GM19240 (cell line): ENCODE measurements around the gene XRCC4.
"Not testable (repeated sequence)": the region's sequence is repeated elsewhere in the genome, so short reads cannot be mapped to it uniquely, and the experiment has no call there.

ENCODE experiments used
- DNase-seq: peaks from one replicate; pipeline ENCODE4 v3.0.0; 2011; ENCODE audit warnings: low spot score; ENCODE audit not compliant: insufficient read length

The XRCC4 gene

DNA sequence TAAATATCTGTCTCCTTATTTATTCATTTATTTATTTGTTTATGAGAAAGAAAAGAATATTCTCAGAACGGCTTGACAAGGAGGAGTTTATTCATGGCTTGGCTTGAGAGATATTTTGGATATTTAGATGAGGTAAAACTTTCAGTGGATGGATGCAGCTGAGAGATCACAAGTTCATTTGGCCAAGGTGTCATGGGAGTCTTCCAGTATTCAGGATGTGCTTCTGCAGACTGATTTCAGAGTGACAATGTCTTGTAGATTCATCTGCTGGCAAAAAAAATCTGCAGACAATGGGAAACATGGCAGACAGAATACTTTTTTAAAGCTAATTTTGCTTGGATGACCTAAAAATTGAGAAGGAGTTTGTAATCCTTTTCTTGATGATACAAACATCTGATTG lies 38.5 kb downstream of the XRCC4 start:
- DNase-seq = no peak

DNA sequence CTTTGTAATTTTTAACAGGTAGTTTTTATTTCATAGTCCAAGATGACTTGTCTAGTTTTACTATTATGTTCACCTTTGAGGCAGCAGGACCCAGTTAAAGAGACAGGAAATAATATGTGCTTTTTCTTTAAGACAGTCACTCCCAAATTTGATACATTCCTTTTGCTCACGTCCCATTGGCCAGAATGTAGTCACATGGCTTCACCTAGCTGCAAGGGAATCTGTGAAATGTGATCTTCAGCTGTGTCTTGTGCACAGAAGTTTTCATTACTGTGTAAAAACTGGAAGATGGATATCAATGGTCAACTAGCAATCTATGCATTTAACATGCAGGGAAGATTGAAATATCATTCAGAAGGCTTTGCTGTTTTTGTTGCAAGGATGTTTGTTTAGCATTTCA lies 41.1 kb downstream of the XRCC4 start:
- no peak for DNase-seq

DNA sequence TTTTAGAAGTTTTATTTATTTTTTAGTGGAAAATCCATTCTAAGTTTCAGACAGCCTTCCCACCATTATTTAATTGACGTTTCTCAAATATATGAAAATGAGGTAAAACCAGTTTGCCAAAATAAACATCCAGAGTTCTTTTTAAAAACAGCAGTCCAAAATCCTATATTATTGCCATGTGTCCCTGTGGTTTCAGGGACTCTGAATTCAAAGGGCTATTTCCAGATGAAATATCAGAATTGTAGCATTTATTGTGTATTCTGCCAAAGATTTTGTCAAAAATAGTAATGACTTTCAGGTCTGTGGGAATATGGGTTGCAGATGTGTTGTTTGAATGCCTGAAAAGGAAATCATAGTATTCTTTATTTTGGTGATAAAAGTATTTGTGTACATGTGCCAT lies 41.6 kb downstream of the XRCC4 start:
- DNase-seq = no peak

DNA sequence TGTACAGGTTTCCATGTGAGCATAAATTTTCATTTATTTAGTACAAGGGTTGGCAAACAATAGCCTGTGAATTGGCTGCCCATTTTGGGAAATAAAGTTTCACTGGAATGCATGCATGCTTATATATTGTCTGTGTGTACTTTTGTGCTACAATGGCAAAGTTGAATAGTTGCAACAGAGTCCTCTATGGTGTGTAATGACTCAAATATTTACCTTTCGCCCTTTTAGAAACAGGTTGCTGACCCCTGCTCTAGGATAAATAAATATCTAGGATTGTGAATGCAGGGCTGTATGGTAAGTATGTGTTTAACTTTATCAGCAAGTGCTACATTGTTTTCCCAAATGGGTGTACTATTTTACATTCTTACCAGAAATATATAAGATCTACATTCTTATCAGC lies 47.2 kb downstream of the XRCC4 start:
- no peak for DNase-seq

DNA sequence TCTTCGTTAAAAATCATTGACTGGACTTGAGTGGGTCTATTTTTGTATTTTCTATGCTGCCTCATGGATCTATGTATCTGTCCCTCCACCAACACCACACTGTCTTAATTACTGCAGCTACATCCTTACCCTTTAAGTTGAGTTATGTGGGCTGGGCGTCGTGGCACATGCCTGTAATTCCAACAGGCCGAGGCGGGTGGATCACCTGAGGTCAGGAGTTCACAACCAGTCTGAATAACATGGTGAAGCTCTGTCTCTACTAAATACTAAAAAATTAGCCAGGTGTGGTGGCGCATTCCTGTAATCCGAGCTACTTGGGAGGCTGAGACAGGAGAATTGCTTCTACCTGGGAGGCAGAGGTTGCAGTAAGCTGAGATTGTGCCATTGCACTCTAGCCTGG lies 48.2 kb downstream of the XRCC4 start:
- no peak for DNase-seq

DNA sequence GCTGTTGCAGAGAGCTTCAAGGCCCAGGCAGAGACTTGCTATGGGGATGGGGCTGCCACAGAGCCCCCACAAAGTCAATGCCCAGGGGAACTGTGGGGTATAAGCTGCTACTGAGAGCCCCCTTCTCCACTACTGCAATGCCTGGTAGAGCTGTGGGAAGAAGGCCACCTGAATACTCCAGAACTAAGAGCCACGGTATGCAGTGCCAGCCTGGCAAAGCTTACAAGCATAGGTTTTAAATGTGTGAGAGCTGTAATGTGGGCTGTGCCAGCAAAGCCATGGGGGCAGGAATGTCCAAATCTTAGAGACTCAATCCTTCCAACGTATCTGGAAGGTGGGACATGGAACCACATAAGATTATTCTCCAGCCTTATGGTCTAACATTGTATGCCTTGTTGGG lies 49.2 kb downstream of the XRCC4 start:
- no peak for DNase-seq

DNA sequence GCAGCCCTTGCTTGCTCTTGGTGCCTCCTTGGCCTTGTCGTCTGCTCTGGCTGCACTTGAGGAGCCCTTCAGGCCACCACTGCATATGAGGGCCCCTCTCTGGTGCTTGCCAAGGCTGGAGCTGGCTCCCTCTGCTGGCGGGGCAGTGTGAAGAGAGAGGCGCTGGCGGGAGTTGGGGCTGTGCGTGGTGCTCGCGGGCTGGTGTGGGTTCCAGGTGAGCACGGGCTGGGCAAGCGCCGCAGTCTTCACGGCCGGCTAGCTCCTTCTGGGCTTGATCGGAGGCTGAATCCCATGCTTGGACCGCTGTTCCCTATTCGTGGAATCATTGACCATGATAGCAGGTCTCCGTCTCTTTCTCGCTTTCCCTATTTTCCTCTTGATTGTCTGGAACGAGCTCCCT lies 56.5 kb downstream of the XRCC4 start:
- DNase-seq = no peak

DNA sequence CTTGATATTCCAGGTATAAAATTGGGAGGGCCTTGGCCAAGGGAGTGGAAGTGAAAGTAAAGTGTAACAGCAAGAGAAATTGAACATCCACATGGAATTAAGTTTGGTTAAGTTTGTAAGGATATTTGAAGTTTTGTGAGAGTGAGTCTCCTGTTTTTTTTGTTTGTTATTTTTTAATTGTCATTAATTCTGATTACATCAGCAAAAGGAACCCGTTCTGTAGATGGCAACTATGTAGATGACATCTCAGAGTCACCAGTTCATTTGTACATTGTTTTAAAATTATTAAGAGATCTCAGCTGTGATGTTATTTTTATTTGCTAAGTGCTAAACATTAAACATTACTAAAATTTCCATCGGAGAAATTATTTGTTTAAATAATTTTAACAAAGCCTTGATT lies 65.2 kb downstream of the XRCC4 start:
- no peak for DNase-seq

DNA sequence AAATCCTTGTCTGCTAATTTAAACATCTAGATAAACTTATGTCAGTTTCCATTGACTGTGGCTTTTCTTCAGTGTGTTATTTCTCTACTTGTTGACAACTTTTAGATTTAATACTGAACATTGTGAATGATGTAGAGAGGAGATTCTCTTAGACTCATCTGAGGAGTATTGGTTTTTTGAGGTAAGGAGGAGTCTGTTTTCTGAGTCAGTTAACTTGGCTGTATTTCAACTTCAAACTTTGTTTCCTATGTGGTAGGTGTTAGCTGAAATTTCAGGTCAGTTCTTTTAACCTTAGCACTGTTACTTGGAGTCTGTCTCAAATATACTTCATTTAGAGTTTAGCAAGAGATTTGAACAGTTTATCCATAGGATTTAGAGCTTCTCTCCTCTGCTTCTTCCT lies 67.9 kb downstream of the XRCC4 start:
- DNase-seq = no peak

DNA sequence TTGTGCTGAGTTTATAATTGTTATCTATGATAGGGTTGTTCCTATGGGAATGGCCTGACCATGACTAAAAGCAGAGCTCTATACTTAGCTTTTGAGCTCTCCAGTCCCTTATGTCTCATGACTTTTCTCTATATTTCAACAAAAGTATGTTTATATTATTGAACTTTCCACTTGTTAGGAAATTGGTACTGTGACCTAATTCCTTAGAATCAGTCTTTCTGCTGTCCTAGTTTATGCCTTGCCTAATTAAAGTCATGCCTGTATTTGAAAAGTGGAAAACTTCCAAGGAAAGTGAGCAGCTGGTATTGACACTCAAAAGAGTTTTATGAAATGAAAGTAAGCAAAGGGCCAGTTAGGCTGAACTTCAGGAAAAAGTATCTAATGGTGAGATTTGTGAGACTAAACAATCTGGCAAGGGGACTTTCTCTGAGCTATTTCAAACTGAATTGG lies 68.6 kb downstream of the XRCC4 start:
- no peak for DNase-seq

DNA sequence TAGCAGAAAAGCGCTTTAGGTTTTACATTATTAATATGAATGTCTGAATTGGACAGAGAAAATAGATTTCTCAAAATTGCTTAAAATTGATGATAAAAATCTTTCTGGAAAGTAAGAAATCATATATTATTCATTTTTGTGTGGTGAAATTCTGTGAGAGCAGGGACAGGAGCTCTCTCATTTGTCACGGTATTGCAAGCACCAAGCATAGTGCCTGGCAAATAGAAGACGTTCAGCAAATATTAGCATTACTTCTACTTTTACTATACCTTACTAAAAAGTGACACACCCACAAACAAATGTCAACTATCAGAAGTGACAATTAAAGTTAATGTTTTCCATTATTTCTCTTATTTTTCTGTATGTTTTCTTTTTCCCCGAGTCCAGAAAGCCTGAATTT lies 69.1 kb downstream of the XRCC4 start:
- DNase-seq = no peak

DNA sequence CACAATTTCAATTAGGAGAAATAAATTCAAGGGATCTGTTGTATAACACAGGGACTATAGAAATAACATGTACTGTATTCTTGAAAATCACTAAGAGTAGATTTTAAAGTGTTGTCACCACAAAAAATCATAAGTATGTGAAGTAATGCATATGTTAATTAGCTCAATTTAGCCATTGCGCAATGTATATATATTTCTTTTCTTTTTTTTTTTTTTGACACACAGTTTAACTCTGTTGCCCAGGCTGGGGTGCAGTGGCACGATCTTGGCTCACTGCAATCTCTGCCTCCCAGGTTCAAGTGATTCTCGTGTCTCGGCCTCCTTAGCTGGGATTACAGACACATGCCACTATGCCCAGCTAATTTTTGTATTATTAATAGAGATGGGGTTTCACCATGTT lies 70.2 kb downstream of the XRCC4 start:
- no peak for DNase-seq

DNA sequence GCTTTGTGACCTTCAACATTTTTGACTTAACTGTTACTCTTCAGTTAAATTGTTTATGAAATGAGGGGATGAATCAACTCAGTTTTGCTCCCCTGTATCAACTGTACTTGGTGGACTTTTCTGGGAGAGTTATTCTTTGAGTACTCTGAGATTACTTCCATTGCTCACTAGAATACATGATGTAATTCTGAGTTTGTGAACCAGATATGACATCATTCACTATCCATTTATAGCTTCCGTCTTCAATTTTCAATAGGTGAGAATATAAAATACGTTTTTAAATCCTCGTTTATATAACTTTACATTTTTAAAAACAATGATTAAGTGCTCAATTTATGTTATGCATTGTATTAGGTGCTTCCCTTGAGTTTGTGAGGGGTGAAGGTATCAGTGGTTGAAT lies 71.0 kb downstream of the XRCC4 start:
- no peak for DNase-seq

DNA sequence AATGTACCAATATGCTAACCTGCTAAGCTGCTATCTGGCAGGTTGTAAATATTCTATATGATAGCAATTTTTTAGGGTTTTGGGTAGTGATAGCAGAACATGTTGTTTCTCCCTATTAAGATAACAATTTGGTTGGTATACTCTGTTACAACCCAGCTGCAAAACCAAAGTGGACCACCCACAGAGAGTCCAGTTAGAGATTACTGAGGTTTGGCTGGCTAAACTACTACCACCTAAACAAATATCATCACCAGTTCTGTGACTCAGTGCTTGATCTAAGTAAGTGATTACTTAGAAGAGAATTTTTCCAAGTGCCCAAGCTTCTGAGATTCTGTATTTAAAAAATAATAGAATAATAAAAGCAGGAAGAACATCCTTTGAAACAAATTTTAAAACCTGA lies 72.3 kb downstream of the XRCC4 start:
- no peak for DNase-seq

DNA sequence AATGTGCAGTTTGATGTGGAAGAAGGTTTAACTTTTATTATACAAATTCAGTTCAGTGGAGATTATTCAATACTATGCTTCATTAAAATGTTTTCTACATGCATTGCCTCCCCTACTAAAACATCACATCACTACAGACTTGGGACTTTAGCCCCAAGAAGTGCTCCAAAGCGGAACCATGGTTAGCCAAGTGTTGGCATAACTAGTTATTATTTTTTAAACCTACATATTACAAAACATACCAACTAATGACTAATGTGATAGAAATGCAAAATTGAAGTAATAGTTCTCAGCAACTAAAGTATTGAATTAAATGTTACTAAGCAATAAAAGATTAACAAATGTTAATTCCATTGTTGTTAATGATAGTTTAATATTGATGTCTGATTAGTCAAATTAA lies 74.5 kb downstream of the XRCC4 start:
- no peak for DNase-seq

DNA sequence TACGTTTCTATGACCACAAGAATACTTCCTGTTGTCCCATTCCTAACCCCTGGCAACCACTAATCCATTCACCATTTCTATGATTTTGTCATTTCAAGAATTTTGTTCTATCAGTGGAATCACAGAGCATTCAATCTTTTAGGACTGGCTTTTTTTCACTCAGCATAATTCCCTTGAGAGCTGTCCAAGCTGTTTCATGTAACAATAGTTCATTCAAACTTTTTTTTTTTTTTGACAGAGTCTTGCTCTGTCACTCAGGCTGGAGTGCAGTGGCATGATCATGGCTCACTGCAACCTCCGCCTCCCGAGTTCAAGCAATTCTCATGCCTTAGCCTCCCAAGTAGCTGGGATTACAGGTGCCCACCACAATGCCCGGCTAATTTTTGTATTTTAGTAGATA lies 75.6 kb downstream of the XRCC4 start:
- DNase-seq = not testable (repeated sequence)

DNA sequence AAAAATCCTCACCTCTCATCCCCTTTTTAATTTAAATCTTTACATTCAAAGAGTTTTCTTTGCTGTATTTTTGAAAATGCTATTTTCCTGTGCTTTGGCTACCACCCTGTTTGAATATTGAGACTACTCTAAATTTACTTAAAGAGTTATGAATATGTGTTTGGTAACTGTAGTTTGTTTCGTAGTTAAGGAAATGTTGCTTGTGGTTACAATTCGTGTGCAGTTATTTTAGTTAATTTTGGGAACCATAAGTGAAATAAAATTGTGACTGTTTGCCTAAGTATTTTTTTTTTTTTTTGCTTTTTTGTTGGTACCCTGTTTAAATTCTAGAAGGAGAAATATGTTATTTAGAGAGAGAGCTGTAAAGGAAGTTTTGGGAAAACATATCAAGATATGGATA lies 78.7 kb downstream of the XRCC4 start:
- no peak for DNase-seq

DNA sequence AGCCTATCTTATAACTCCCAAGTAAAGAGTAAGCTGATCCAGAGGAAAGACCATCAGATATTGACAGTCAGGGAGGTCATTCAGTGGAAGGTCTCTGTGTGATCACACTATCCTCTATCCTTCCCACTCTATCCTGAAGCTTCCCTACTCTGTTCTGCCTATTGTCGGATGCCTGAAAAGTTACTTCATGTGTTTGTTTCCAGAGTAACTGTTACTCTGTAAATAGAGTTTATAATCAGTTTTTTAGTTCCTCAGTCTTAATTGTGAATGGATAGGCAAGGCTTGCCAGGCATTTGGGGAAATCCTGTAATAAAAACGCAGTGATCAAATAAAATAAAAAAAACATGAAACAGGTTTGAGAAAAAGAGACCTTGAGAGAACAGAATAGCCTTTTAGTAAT lies 79.8 kb downstream of the XRCC4 start:
- no peak for DNase-seq

DNA sequence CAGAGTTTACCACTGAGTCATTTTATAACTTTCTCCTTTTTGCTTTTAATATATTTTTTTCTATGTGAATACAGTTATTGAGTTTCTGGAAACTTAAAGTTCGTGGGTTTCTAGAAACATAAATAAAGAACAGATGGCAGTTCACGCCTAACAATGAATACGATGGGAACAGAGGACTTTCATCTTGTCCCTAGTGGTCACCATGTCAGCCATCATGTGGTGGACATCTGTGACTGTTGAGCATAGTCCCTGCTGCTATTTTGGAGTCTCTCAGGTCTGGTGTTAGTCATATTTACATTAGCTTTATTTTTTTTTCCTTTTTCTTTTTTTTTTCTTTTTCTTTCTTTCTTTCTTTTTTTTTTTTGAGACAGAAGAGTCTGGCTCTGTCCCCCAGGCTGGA lies 85.3 kb downstream of the XRCC4 start:
- no peak for DNase-seq

DNA sequence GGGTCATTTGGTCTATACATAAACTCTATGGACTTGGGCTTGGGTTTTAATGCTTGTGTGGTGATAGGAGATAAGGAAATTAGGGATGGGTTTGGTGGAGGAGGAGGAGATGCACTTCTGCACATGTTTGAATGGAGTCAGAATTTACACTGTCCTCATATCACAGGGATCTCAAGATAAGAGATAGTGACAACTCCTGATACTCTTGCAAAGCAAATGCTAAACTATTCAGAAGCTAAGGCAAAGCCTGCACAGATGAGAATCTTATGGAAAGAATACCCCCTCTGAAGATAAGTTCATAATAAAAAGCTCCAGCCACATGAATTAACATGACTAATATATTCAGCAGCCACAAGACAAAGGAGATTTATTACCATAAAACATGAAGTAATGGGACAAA lies 90.2 kb downstream of the XRCC4 start:
- DNase-seq = no peak

DNA sequence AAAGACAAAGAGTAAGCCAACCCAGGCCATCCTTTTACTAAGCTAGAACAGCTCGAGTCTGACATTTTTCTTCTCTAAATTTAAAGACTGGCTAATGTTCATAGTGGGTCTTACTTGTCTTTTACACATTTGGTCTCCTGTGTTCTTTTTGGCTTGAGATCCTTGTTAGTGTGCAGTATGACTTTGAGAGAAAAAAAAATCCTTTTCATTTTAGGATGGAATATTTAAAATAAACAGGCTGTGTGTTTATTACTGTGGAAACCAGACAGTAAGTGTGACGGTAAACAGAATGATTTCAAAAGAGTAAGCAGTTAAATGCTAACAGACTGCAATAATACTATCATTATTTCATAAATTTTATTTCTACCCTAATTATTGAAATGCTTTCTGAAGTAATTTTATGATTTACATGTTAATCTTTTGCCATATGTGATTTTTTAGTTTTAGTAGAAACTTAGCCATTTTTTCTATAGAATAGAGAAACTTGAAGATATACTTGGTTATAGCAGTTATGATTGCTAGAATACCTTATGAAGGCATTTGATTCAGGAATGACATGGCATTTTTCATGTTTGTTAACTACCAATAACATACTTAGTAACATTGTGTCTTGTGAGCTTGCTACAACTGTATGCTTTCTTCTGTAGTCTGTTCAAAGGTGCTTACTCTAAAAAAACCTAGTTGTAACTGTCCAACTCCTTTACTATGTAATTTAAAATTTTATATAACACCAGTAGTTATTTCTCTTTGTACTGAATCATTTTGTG lies 92.4 kb downstream of the XRCC4 start:
- no peak for DNase-seq

DNA sequence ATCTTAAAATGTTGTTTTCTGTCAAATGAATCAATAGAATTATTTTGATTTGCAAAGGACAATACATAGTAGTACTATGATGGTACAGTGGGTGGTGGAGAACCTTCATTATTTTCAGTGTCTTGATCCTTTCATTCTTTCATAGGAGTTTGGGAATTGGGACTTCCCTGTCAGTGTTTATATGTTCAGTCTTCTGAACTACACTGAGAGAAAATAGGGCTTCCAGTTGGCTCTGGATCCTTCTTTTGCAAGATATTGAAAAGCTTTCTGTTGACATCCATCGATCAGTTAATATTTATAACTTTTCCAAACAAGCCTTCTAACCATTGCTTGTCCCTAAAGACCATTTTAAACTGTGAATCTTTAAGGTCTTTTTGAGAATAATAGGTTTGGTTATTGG lies 94.7 kb downstream of the XRCC4 start:
- DNase-seq = no peak

DNA sequence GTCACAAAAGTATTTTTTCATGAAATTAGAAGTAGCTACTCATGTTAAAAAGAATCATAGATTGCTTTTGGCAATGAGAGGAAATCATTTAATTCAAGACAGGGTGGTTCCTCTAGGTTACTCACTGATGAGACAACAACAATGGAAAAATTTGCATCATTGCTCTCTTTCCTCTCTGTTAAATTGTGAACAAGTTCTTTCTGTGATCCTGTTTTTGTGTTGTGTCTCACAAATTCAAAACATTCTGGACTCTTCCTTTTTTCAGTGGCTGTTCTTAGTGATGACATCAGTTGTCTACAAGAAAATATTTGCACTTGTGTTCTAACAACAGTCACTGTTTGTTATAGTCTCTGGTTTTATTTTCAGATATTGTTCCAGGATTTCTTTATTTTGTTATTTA lies 95.3 kb downstream of the XRCC4 start:
- no peak for DNase-seq

DNA sequence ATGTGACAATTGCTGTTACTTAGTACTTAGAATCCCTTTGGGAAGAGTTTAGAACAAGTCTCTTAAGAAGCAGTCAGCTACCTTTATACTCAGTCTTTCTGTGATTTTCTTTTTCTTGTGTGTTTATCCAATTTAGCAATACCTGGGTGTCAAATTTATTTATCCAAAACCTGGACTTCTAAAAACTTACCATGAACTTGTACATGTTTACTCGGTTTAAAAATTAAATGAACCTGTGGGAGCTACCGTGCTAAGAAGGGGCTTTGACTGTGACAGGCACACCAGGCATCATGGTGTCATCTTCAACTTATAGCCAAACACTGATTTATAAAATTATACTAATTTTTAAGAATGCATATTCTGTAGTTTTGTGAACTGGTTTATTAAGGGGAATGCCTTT lies 96.5 kb downstream of the XRCC4 start:
- DNase-seq = no peak
